Measurements from ENCODE around the gene ALK.

ALK gene

DNA sequence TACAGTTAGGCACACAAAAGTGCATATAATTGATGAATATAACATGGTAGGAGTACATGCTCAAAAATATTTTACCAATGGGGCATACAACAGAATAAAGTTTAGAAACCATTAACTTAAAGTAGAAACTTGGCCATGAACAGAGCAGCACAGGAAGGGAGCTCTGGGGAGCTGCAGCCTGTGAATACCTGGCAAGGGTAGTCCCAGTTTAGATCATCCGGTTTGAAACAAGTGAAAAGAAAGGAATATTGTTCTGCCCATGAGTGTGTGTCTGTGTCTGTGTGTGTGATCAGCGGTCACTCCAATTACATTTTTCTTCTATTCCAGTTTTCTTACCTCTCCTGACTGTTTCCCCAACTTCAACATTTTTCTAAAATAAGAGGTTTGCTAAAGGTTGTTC is 233.0 kb downstream of the ALK start:
- TF ChIP-seq, protein P1, sequence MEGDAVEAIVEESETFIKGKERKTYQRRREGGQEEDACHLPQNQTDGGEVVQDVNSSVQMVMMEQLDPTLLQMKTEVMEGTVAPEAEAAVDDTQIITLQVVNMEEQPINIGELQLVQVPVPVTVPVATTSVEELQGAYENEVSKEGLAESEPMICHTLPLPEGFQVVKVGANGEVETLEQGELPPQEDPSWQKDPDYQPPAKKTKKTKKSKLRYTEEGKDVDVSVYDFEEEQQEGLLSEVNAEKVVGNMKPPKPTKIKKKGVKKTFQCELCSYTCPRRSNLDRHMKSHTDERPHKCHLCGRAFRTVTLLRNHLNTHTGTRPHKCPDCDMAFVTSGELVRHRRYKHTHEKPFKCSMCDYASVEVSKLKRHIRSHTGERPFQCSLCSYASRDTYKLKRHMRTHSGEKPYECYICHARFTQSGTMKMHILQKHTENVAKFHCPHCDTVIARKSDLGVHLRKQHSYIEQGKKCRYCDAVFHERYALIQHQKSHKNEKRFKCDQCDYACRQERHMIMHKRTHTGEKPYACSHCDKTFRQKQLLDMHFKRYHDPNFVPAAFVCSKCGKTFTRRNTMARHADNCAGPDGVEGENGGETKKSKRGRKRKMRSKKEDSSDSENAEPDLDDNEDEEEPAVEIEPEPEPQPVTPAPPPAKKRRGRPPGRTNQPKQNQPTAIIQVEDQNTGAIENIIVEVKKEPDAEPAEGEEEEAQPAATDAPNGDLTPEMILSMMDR (IDR thresholded peaks at IDR 0.05; ENCODE audit: control extremely low read depth, extremely low read depth, low read depth, missing control alignments), result no peak
- ChIA-PET POLR2A (no interaction called here), CTCF (no interaction called here)
- no peak for DNase-seq (ENCODE audit: extremely low spot score)

DNA sequence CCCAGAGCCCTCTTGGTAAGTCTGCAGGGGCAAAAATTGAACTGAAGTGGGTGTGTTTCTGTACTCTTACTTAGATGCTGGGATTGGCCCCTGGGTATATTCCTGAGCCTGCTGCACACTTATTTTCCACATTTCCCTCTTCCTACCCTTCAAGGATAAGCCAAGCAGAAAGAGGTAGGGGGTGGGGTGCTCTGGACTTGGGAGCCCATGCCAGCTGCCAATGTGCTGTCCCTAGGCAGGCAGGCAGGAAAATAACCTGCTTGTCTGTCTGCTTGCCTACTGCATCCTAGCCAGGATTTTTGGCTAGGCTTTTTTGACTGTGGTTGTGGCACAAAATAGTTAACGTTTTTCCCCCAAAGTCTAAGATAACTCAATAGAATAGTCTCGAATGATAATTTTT is 234.3 kb downstream of the ALK start:
- POLR2A ChIA-PET, result no interaction called here
- DNase-seq (ENCODE audit: extremely low spot score), result no peak
- CTCF ChIA-PET, result no interaction called here
- TF ChIP-seq, protein P1 (IDR thresholded peaks at IDR 0.05; ENCODE audit: control extremely low read depth, extremely low read depth, low read depth, missing control alignments), result no peak

DNA sequence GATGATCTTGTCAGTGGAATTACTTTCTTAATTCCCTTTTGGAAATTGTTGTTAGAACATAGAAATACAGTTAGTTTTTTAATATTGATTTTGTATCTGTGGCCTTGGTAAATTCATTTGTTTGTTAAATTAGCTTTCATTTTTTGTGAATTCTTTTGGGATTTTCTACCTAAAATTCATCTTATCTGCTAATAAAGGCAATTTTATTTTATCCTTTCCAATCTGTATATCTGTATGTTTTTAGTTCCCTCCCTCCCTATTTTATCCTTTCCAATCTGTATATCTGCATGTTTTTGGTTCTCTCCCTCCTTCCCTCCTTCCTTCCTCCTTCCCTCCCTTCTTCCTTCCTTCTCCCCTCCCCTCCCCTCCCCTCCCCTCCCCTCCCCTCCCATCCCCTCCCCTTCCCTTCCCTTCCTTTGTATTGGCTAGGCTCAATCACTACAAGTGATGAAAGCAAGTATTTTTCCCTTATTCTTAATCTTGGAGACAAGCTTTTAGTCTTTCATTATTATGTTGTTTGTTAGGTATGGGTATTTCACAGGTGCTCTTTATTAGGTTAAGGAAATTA is 244.4 kb downstream of the ALK start:
- no peak for DNase-seq (ENCODE audit: extremely low spot score)
- ChIA-PET CTCF (no interaction called here), POLR2A (no interaction called here)
- TF ChIP-seq, protein P1 (IDR thresholded peaks at IDR 0.05; ENCODE audit: control extremely low read depth, extremely low read depth, low read depth, missing control alignments), result no peak

DNA sequence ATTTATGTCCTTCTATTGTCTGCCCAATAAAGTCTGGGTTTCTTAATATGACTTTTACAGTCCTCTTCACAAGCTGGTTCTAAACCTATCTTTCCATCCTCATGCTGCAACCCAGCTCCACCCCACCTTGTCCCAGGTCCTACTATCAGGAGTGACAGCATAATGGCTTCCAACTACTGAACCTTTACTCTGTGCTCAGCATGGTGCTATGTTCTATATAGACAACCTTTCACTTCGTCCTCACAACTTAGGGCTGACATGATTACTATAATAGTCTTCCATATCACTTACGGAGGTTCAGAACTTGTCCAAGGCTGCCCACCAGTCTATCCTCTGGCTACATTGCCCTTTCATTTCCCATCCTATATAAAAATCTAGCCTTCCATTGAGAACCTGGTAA is 256.8 kb downstream of the ALK start:
- CTCF ChIA-PET, result no interaction called here
- TF ChIP-seq, protein P1 (IDR thresholded peaks at IDR 0.05; ENCODE audit: control extremely low read depth, extremely low read depth, low read depth, missing control alignments), result no peak
- POLR2A ChIA-PET, result no interaction called here
- no peak for DNase-seq (ENCODE audit: extremely low spot score)

DNA sequence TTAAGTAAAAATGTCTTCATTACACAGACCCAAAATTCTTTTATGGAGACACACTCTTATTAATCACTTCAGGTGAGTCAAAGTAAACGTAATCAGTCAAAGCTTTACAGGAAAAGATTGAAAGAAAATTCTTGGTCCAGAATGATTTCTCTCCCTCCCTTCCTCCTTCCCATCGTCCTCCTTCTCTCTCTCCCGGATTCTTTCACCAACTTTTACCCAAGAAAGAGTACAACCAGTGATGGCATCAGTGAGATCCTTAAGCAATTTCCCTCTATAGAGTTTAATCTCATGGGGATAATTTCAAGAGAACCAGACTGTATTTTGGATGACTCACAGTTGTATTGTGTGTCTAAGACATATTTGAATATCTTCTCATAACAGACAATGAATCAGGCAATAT is 258.1 kb downstream of the ALK start:
- POLR2A ChIA-PET, result no interaction called here

DNA sequence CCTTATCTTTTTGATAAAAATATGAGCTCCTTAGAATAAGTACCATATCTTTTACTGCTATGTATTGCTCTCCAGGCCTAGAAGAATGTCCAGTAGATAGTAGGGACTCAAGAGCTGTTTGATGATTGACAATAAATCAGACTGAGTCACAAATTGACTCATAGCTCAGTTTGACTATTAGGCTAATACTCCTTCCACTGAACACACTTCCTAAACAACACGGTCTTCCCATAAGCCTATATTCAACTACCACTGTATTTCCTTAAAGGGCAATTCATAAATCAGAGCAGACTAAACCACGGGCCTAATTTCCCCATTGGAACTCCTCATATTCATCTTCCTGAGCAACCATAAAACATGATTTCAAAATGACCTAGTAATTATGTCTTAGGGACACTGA is 258.5 kb downstream of the ALK start:
- ChIA-PET POLR2A (no interaction called here), CTCF (interaction anchor here (1.1 kb wide), 1 partner anchor 16 kb away, joined by 3 read pairs; no protein-coding TSS in a partner anchor)
- no peak for DNase-seq (ENCODE audit: extremely low spot score)
- TF ChIP-seq, protein P1 (IDR thresholded peaks at IDR 0.05; ENCODE audit: control extremely low read depth, extremely low read depth, low read depth, missing control alignments), result no peak

More for the DNA sequence above, 258.1 kb downstream of the ALK start:
- TF ChIP-seq, protein P1 (IDR thresholded peaks at IDR 0.05; ENCODE audit: control extremely low read depth, extremely low read depth, low read depth, missing control alignments), result no peak
- CTCF ChIA-PET, result no interaction called here
- no peak for DNase-seq (ENCODE audit: extremely low spot score)

DNA sequence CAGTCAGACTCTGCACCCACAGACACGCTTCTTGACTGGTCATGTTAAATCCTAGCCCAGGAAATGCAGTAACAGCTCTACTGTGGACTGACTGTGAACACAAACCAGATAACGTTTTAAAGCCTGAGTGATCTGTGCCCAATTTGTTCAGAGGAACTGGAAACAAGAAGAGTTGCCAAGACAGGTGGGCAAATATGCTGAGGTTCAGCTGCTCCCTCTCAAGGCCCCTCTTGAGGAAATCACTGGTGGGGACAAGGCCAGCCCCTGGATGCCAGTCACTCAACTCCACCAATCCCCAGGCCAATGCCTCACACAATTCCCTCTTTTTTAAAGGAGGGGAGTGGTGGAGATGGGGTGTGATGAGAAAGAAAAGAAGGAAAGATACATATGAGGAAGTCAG is 261.2 kb downstream of the ALK start:
- DNase-seq (ENCODE audit: extremely low spot score), result no peak
- ChIA-PET POLR2A (no interaction called here), CTCF (interaction anchor here (1.1 kb wide), 1 partner anchor 35 kb away, joined by 3 read pairs; no protein-coding TSS in a partner anchor)
- TF ChIP-seq, protein P1 (IDR thresholded peaks at IDR 0.05; ENCODE audit: control extremely low read depth, extremely low read depth, low read depth, missing control alignments), result no peak

Measured in GM10248 (cell line).